GM10266 (cell line): Measurements from ENCODE around the gene ENOX2.

Source experiments
- DNase-seq: peaks from one replicate; pipeline ENCODE4 v3.0.0; 2012; ENCODE audit errors: extremely low spot score
- CTCF ChIP-seq: IDR thresholded peaks from 2 replicates; pipeline ENCODE4 v1.5.1; 2012; ENCODE audit warnings: mild to moderate bottlenecking, low read depth; ENCODE audit not compliant: control insufficient read depth, insufficient read depth; ENCODE audit errors: missing control alignments

Gene ENOX2

GRCh38 chrX:130878350-130879341 is 24.4 kb downstream of the ENOX2 start:
- no peak for TF ChIP-seq CTCF
- no peak for DNase-seq

GRCh38 chrX:130877892-130878341 is 25.1 kb downstream of the ENOX2 start:
- TF ChIP-seq CTCF = no peak
- DNase-seq = no peak

- no peak for DNase-seq
- no peak for TF ChIP-seq CTCF
These were observed 26.8 kb downstream of the ENOX2 start for GRCh38 chrX:130876226-130876625.

- TF ChIP-seq CTCF = no peak
- no peak for DNase-seq
These were observed 28.3 kb downstream of the ENOX2 start for GRCh38 chrX:130874751-130875150.

GRCh38 chrX:130869239-130869638 is 33.8 kb downstream of the ENOX2 start:
- TF ChIP-seq CTCF = no peak
- no peak for DNase-seq

GRCh38 chrX:130861462-130861861 is 41.5 kb downstream of the ENOX2 start:
- no peak for TF ChIP-seq CTCF

GRCh38 chrX:130857207-130857606 is 45.8 kb downstream of the ENOX2 start:
- no peak for TF ChIP-seq CTCF
- peak; percentile 4 for DNase-seq

More at GRCh38 chrX:130861462-130861861, 41.5 kb downstream of the ENOX2 start:
- DNase-seq = no peak
